Keratinocyte (primary cell): Measurements from ENCODE around the gene NUMB. TPM values are rescaled to one million over a fixed set of nuclear protein-coding genes. Genes with fewer than 3 reads are reported as not detected.

ENCODE experiments used
- DNase-seq: peaks from one replicate; pipeline ENCODE4 v3.0.0-alpha.2; 2011; ENCODE audit warnings: low read depth, missing footprints, low spot score
- FAIRE-seq: peaks from 2 replicates; lab custom pipeline; 2011; peaks lifted over from hg19 to GRCh38; lab: Jason Lieb, UNC
- H2AFZ ChIP-seq: 2 replicates; pipeline ENCODE4 v1.6.0; 2012; ENCODE audit warnings: low read length, control low read depth, inconsistent platforms; ENCODE audit not compliant: control insufficient read depth
- H3K27ac ChIP-seq: 2 replicates; pipeline ENCODE4 v1.5.1; 2011; ENCODE audit warnings: low read length; ENCODE audit not compliant: control insufficient read depth, insufficient read depth
- H3K27me3 ChIP-seq: 3 replicates; pipeline ENCODE4 v1.6.0; 2011; ENCODE audit warnings: low read length; ENCODE audit not compliant: control insufficient read depth, insufficient read depth; ENCODE audit errors: extremely low read depth
- H3K36me3 ChIP-seq, 2 experiments: 2 replicates in 1 of 2; 3 replicates in 1 of 2; pipeline ENCODE4 v1.5.1; 2011; ENCODE audit warnings: low read length in 2 of 2, mild to moderate bottlenecking in 1 of 2; ENCODE audit not compliant: control insufficient read depth in 2 of 2, insufficient read depth in 2 of 2; ENCODE audit errors: extremely low read depth in 1 of 2
- H3K4me1 ChIP-seq: 3 replicates; pipeline ENCODE4 v1.5.1; 2011; ENCODE audit warnings: low read length; ENCODE audit not compliant: control insufficient read depth, insufficient read depth; ENCODE audit errors: extremely low read depth
- H3K4me2 ChIP-seq: 3 replicates; pipeline ENCODE4 v1.6.0; 2011; ENCODE audit warnings: low read depth, low read length; ENCODE audit not compliant: control insufficient read depth, insufficient read depth; ENCODE audit errors: extremely low read depth
- H3K4me3 ChIP-seq, 3 experiments: fragments of 200-600 bp in 1 of 3; sonication (generic) in 1 of 3; 2 replicates in 2 of 3; 3 replicates in 1 of 3; pipeline ENCODE4 v1.5.1; 2011 to 2016; ENCODE audit warnings: low read length in 3 of 3, mild to moderate bottlenecking in 3 of 3, control low read depth in 2 of 3, inconsistent platforms in 1 of 3, low read depth in 1 of 3, mixed read lengths in 1 of 3, mixed run types in 1 of 3, moderate library complexity in 1 of 3; ENCODE audit not compliant: control insufficient read depth in 2 of 3, insufficient read depth in 2 of 3; ENCODE audit errors: extremely low read depth in 1 of 3
- H3K79me2 ChIP-seq: 2 replicates; pipeline ENCODE4 v1.6.0; 2012; ENCODE audit warnings: low read length; ENCODE audit not compliant: control insufficient read depth, insufficient read depth
- H3K9ac ChIP-seq: 3 replicates; pipeline ENCODE4 v1.6.0; 2011; ENCODE audit warnings: low read length; ENCODE audit not compliant: control insufficient read depth, insufficient read depth; ENCODE audit errors: extremely low read depth
- H3K9me1 ChIP-seq: 3 replicates; pipeline ENCODE4 v1.6.0; 2011; ENCODE audit warnings: low read length; ENCODE audit not compliant: control insufficient read depth, insufficient read depth; ENCODE audit errors: extremely low read depth
- H3K9me3 ChIP-seq: 2 replicates; pipeline ENCODE4 v1.5.1; 2012; ENCODE audit warnings: low read depth, low read length; ENCODE audit not compliant: control insufficient read depth
- H4K20me1 ChIP-seq: 3 replicates; pipeline ENCODE4 v1.6.0; 2011; ENCODE audit warnings: low read length; ENCODE audit not compliant: control insufficient read depth, insufficient read depth; ENCODE audit errors: extremely low read depth
- CTCF ChIP-seq, 3 experiments: IDR thresholded peaks in 1 of 3; conservative IDR thresholded peaks in 1 of 3; optimal IDR thresholded peaks in 1 of 3; 2 replicates in 2 of 3; 3 replicates in 1 of 3; pipeline versions ENCODE3 to v1.5.1; 2011; ENCODE audit warnings: low read length in 3 of 3, mild to moderate bottlenecking in 3 of 3, moderate library complexity in 2 of 3, control low read depth in 1 of 3, inconsistent platforms in 1 of 3; ENCODE audit not compliant: insufficient read depth in 2 of 3; ENCODE audit errors: extremely low read depth in 1 of 3
- EZH2 ChIP-seq: IDR thresholded peaks from one replicate; pipeline ENCODE4 v1.6.1; 2012; ENCODE audit warnings: inconsistent platforms, mild to moderate bottlenecking, low read length, moderate library complexity
- dilution Hi-C: fragments of 300-500 bp; cut with MboI; formaldehyde crosslinking; loops from one replicate; pipeline ENCODE4 v1.7.0; 2020; ENCODE audit warnings: low sequenced_read_pairs; ENCODE audit not compliant: extremely low pct_ligation_motif_present
- polyA plus RNA-seq, 5 experiments: library from polyadenylated mRNA; depleted of rRNA in 3 of 5; stranded (reverse) in 3 of 5; stranded (forward) in 1 of 5; unstranded in 1 of 5; fragments of >200 nt; gene quantifications; 1 replicate in 1 of 5; 2 replicates in 3 of 5; 3 replicates in 1 of 5; pipeline versions ENCODE4 v1.2.1 to v1.2.3, GENCODE V29; 2011 to 2012; ENCODE audit warnings: missing spikeins in 2 of 5, low read depth in 1 of 5, low replicate concordance in 1 of 5

Gene NUMB
- polyA plus RNA-seq, 1 donor (not counting 4 experiments of a cell fraction or from before 2014, with no cell fraction given): 110 TPM

- H3K4me3 ChIP-seq: no peak overlapping the region
- H2AFZ ChIP-seq: no peak overlapping the region
- H3K27me3 ChIP-seq: no peaks in the 10 kb centered on the region
- dilution Hi-C loops: no loop called here
- no peak overlapping the region for H3K9ac ChIP-seq
- DNase-seq (no peak), FAIRE-seq (no peak)
- no peaks in the 10 kb centered on the region for H3K9me1 ChIP-seq
- no peaks in the 10 kb centered on the region for H3K9me3 ChIP-seq
- no peak overlapping the region for H3K4me2 ChIP-seq
- TF ChIP-seq CTCF (optimal IDR thresholded peaks at IDR 0.05 in 1 of 3, IDR thresholded peaks at IDR 0.05 in 1 of 3, conservative IDR thresholded peaks at IDR 0.05 in 1 of 3; ENCODE audit: extremely low read depth in 1 of 3, insufficient read depth in 2 of 3, low read length in 3 of 3): no peak
- no peak for TF ChIP-seq EZH2
- no peaks in the 10 kb centered on the region for H3K4me1 ChIP-seq
- peaks cover 1% of the 10 kb centered on the region for H4K20me1 ChIP-seq
- no peaks in the 10 kb centered on the region for H3K36me3 ChIP-seq
- no peak overlapping the region for H3K27ac ChIP-seq
- peaks cover 46% of the 10 kb centered on the region for H3K79me2 ChIP-seq
Measured at GRCh38 chr14:73381380-73382013, 76.8 kb downstream of the NUMB start.

- Histone ChIP-seq H3K9me1 (no peaks in the 10 kb centered on the region), H3K36me3 (peaks cover 0 to 2% of the 10 kb centered on the region in 2 experiments), H3K4me1 (no peaks in the 10 kb centered on the region), H3K4me3 (no peak overlapping the region), H3K27ac (no peak overlapping the region), H4K20me1 (peaks cover 3% of the 10 kb centered on the region), H3K27me3 (no peaks in the 10 kb centered on the region), H3K9me3 (no peaks in the 10 kb centered on the region), H3K4me2 (no peak overlapping the region), H3K79me2 (peaks cover 47% of the 10 kb centered on the region), H3K9ac (no peak overlapping the region), H2AFZ (no peak overlapping the region)
- TF ChIP-seq CTCF (optimal IDR thresholded peaks at IDR 0.05 in 1 of 3, IDR thresholded peaks at IDR 0.05 in 1 of 3, conservative IDR thresholded peaks at IDR 0.05 in 1 of 3; ENCODE audit: extremely low read depth in 1 of 3, insufficient read depth in 2 of 3, low read length in 3 of 3): no peak
- no peak for FAIRE-seq
- dilution Hi-C loops: no loop called here
- no peak for DNase-seq
Measured at GRCh38 chr14:73376585-73376984, 81.8 kb downstream of the NUMB start.
